SW480 (cell line): Measurements from ENCODE around the gene LCTL.
"Not testable (repeated sequence)": the region's sequence is repeated elsewhere in the genome, so short reads cannot be mapped to it uniquely, and the experiment has no call there.

Experiments
- DNase-seq: peaks from one replicate; pipeline ENCODE4 v3.0.0-alpha.2; 2016; ENCODE audit warnings: low spot score

The LCTL gene

DNA sequence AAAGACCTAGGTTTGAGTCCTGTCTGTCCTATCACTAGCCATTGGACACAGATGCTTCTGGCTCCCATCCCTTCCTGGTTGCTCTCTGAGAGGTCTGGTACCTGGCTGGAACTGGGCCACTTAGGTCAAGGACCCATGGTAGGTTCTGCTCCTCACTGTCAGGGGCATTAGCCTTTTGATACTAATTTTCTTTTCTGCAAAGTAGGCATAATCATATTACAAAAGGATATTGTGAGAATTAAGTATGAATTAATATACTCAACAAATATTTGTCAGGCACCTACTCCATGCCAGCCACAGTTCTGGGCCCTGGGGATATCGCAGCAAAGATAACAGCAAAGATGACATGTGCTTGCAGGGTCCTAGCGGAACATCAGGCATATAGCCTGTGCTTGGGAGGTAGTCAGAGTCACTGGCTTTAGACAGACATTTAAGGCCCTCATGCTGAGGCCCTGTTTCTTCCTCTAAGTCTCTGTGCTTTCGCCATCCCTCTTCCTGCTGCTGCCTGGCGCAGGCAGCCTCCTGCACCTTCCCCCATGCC lies 25.6 kb upstream of the LCTL start:
- no peak for DNase-seq

GRCh38 chr15:66590435-66590834 lies 24.6 kb upstream of the LCTL start:
- no peak for DNase-seq

- not testable (repeated sequence) for DNase-seq
These were observed 23.6 kb upstream of the LCTL start for GRCh38 chr15:66589429-66589828.

- DNase-seq, result peak; percentile 25
These were observed 23.2 kb upstream of the LCTL start for GRCh38 chr15:66588971-66589370.

DNA sequence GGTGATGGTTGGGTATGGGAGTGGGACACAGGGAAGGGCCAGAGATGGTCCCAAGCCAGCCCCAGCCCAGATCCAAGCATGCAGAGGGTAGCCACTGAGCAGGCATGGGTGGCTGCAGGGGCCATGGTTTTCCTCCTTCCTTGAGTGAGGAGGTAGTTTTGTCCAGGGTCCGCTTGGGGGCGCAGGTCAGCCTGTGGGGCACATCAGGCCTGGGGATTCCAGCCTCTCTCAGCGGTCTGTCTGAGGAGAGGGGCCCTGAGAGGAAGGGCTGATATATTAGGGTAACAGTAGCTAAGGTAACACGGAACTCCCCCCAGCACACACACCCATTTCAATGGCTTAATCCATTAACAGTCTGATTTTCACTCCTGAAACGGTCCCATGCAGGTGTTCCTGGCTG lies 22.7 kb upstream of the LCTL start:
- DNase-seq, result no peak

- no peak for DNase-seq
These were observed 22.0 kb upstream of the LCTL start for GRCh38 chr15:66587749-66588148.

DNA sequence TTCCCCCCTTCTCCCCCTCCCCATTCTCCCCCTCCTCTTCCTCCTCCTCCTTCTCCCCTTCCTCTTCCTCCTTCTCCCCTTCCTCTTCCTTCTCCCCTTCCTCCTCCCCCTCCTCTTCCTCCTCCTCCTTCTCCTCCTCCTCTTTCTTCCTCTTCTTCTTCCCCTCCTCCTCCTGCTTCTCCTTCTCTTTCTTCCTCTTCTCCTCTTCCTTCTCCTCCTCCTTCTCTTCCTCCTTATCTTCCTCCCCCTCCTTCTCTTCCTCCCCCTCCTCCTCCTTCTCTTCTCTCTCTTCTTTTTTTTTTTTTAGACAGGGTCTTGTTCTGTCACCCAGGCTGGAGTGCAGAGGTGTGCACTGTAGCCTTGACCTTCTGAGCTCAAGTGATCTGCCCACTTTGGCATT lies 21.2 kb upstream of the LCTL start:
- no peak for DNase-seq

- DNase-seq, result no peak
These were observed 20.6 kb upstream of the LCTL start for GRCh38 chr15:66586155-66586976.

- DNase-seq, result peak; percentile 27
These were observed 16.3 kb upstream of the LCTL start for GRCh38 chr15:66581972-66582537.

- DNase-seq, result no peak
These were observed 14.8 kb upstream of the LCTL start for GRCh38 chr15:66580643-66581042.

DNA sequence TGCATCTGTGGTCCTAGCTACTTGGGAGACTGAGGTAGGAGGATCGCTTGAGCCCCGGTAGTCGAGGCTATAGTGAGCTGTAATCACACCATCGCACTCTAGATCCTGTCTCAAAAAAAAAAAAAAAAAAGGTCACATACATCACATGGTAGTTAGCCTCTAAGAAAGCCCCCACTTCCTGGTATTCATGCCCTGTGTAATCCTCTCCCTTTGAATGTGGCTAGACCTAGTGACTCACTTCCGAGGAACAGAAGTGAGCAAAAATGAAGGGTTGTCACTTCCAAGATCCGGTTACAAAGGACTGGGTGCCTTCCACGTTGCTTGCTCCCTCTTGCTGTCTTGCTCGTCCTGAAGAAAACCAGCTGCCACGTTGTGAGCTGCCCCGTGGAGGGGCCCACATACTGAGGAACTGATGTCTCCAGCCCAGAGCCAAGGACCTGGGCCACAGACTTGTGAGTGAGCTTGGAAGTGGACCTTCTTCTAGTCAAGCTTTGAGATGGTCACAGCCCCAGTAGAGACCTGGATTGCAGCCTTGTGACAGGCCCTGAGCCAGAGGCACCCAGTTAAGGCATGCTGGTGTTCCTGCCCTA lies 12.6 kb upstream of the LCTL start:
- peak; percentile 59 for DNase-seq

DNA sequence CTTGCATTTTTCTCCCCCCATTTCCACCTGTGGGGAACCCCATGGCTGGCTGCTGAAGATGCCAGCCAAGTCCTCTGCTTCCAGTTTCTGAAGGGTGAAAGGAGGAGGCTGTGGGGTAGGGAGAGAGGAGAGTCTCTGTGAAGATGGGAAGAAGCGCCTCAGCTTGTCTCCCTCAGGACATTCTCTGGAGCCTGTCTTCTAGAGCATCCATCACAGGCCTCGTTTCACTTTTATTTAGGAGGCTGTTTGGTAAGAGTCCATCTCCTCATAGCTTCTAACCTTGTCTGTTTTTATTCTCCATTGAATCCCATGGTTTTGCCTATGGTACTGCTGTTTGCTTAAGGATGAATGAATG lies 8.8 kb upstream of the LCTL start:
- DNase-seq, result no peak

DNA sequence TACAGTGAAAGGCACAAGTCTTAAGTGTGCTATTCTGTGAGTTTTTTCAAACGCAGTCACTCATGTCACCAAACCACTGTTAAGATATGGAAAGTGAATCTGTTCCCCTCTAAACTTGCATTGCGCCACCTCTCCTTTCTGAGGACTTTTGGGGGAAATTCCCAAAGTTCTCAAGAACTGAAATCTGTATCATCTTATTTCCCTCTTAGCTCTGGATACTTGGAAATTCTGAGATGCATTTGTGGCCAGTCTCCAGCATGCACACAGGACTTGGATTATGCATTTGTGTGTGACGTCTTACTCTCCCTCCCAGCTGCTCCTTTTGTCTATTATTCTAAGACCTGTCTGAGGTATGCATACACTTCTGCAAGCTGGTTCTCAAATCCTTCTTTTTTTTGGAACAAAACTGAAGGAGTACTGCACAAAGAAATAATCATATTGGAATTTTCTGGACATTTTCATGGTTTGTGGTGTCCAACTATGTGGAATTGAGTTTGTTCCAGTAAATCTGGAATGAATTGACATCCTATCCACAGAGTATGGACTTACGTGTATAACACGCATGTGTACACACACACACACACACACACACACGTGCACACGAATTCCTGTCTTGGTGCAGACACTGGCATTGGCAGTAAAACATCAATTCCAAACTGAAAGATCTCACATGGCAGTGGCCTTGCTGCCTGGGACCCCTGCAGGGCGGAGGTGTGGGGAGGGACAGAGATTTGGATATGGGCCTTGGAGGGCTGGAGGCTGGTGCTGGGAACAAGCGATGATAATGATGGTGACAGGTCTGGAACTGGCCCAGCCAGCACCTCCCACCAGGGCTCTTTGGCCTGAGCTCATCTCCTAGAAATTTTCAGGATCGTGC lies 8.2 kb upstream of the LCTL start:
- DNase-seq, result no peak

DNA sequence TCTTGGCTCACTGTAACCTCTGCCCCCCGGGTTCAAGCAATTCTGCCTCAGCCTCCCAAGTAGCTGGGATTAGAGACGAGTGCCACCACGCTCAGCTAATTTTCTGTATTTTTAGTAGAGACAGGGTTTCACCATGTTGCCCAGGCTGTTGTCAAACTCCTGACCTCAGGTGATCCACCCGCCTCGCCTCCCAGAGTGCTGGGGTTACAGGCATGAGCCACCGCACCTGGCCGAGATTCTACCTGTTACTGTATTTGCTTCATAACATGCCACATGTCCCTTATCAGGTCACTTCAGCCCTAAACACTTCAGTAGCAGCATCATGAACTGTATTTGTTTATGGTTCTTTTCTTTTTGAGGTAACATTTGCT lies 7.5 kb upstream of the LCTL start:
- no peak for DNase-seq

- DNase-seq, result no peak
These were observed 6.3 kb upstream of the LCTL start for GRCh38 chr15:66572146-66572545.

GRCh38 chr15:66570842-66571478 lies 5.2 kb upstream of the LCTL start:
- no peak for DNase-seq

DNA sequence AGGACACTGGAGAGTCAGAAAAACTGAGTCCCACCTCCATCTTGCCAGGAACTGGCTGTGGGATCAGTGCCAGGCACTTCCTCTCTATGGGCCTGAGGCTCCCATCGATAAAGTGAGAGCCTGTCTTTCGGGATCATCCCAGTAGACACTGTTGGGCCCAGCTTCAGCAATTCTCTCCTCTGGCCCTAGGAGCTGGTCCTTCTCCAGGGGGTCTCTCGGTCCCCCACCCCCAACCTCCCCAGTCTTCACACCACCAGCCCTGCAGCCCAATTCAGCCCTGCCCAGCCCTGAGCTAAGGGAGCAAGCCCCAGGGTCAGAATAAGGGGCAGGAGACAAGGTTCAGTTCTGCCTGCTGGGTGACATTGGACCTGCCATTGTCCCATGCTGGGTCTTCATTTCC lies 4.5 kb upstream of the LCTL start:
- DNase-seq, result no peak

- DNase-seq, result no peak
These were observed 3.8 kb upstream of the LCTL start for GRCh38 chr15:66569461-66570137.

- no peak for DNase-seq
These were observed 2.1 kb upstream of the LCTL start for GRCh38 chr15:66567897-66568296.

GRCh38 chr15:66566963-66567531 lies 1.2 kb upstream of the LCTL start:
- DNase-seq, result peak; percentile 50

GRCh38 chr15:66565141-66565641 lies 607 bp downstream of the LCTL start:
- no peak for DNase-seq
